HepG2 (cell line): ENCODE results near the gene ITGB6. TPM values are rescaled to one million over a fixed set of nuclear protein-coding genes. Genes with fewer than 3 reads are reported as not detected.

Experiments
- ATAC-seq: fragments of 200-7000 bp; cut with Tn5 transposase; 3 replicates; pipeline ENCODE4 v1.9.1; 2020; ENCODE audit warnings: mild to moderate bottlenecking, moderate library complexity
- BruUV-seq: library from RNA; stranded (reverse); fragments of 400-500 nt; replicated peaks from 2 replicates; lab custom pipeline; 2021; lab: Mats Ljungman, UMichigan
- CTCF ChIA-PET: fragments of 300-600 bp; formaldehyde crosslinking; extraction: SDS; loops from one replicate; lab custom pipeline; 2021; ENCODE audit warnings: low total read pairs, inconsistent platforms, low intra/inter-chr PET ratio; lab: Yijun Ruan, JAX
- POLR2A ChIA-PET: fragments of 350-600 bp; sonication (Branson Sonifier 250); formaldehyde crosslinking; loops from one replicate; lab custom pipeline; 2020; ENCODE audit warnings: antibody characterized with exemption, inconsistent platforms; lab: Yijun Ruan, JAX
- DNase-seq: peaks from one replicate; pipeline ENCODE4 v3.0.0-alpha.2; 2015; ENCODE audit warnings: low spot score
- FAIRE-seq: peaks from 3 replicates; lab custom pipeline; 2011; peaks lifted over from hg19 to GRCh38; lab: Jason Lieb, UNC
- H2AFZ ChIP-seq: one replicate; pipeline ENCODE4 v1.6.1; 2011; ENCODE audit warnings: low read length, inconsistent platforms
- H3K27ac ChIP-seq: fragments of 300-600 bp; 3 replicates; pipeline ENCODE4 v1.8.0; 2011; ENCODE audit warnings: mixed run types, mild to moderate bottlenecking, mixed read lengths, low read length, inconsistent platforms; ENCODE audit not compliant: insufficient read depth; ENCODE audit errors: extremely low read length
- H3K27me3 ChIP-seq, 2 experiments: fragments of 200-600 bp in 1 of 2; 2 replicates in 1 of 2; 3 replicates in 1 of 2; pipeline versions ENCODE4 v1.6.0 to v1.8.0; 2011; ENCODE audit warnings: low read length in 2 of 2, mild to moderate bottlenecking in 2 of 2, moderate library complexity in 2 of 2, inconsistent platforms in 1 of 2; ENCODE audit not compliant: insufficient read depth in 2 of 2, control insufficient read depth in 1 of 2
- H3K36me3 ChIP-seq, 2 experiments: fragments of 200-600 bp in 1 of 2; replicated peaks in 1 of 2; 2 replicates in 1 of 2; 3 replicates in 1 of 2; pipeline versions ENCODE4 v1.5.1 to v1.8.0; 2011; ENCODE audit warnings: low read length in 2 of 2, inconsistent platforms in 1 of 2; ENCODE audit not compliant: insufficient read depth in 2 of 2, control insufficient read depth in 1 of 2
- H3K4me1 ChIP-seq: 2 replicates; pipeline ENCODE4 v1.5.1; 2012; ENCODE audit warnings: low read length, inconsistent platforms; ENCODE audit not compliant: insufficient read depth
- H3K4me2 ChIP-seq: 2 replicates; pipeline ENCODE4 v1.6.0; 2011; ENCODE audit warnings: low read depth, low read length, inconsistent platforms
- H3K4me3 ChIP-seq, 3 experiments: fragments of 200-600 bp in 1 of 3; sonication (generic), shearing (Covaris generic) in 1 of 3; replicated peaks in 1 of 3; 2 replicates each; pipeline ENCODE4 v1.5.1; 2011 to 2016; ENCODE audit warnings: low read length in 3 of 3, inconsistent platforms in 2 of 3, low read depth in 2 of 3, mild to moderate bottlenecking in 2 of 3, control low read depth in 1 of 3, mixed read lengths in 1 of 3; ENCODE audit not compliant: insufficient read depth in 1 of 3
- H3K79me2 ChIP-seq: one replicate; pipeline ENCODE4 v1.6.1; 2011; ENCODE audit warnings: low read length, inconsistent platforms; ENCODE audit not compliant: insufficient read depth
- H3K9ac ChIP-seq: 2 replicates; pipeline ENCODE4 v1.6.0; 2011; ENCODE audit warnings: mild to moderate bottlenecking, low read depth, low read length, inconsistent platforms; ENCODE audit not compliant: insufficient read depth
- H3K9me3 ChIP-seq: 2 replicates; pipeline ENCODE4 v1.5.1; 2012; ENCODE audit warnings: mild to moderate bottlenecking, low read length
- H4K20me1 ChIP-seq: 2 replicates; pipeline ENCODE4 v1.6.0; 2011; ENCODE audit warnings: inconsistent platforms, mild to moderate bottlenecking, low read length, moderate library complexity; ENCODE audit not compliant: insufficient read depth
- NCOA5 ChIP-seq: sonication (generic); formaldehyde crosslinking; IDR thresholded peaks from 2 replicates; pipeline ENCODE4 v1.4.0; 2020; ENCODE audit warnings: missing genetic modification reagents
- NKX3-1 ChIP-seq: sonication (generic); formaldehyde crosslinking; IDR thresholded peaks from 2 replicates; pipeline ENCODE4 v1.5.0; 2020; ENCODE audit warnings: missing genetic modification reagents
- SNAPC2 ChIP-seq: sonication (generic); formaldehyde crosslinking; IDR thresholded peaks from 2 replicates; pipeline ENCODE4 v1.8.1; 2022; ENCODE audit warnings: mild to moderate bottlenecking, missing genetic modification reagents
- SUZ12 ChIP-seq: fragments of 150-350 bp; IDR thresholded peaks from 2 replicates; pipeline ENCODE4 v1.6.1; 2014; ENCODE audit warnings: low read depth, low read length
- ZFP1 ChIP-seq: IDR thresholded peaks from 2 replicates; pipeline ENCODE4 v1.6.1; 2016
- ZNF329 ChIP-seq: sonication (generic); formaldehyde crosslinking; IDR thresholded peaks from 2 replicates; pipeline ENCODE4 v1.9.0; 2021; ENCODE audit warnings: low read depth, mild to moderate bottlenecking, missing genetic modification reagents
- WGBS: methylation state at CpG from one replicate; pipeline ENCODE4 v1.1.6; 2017; ENCODE audit warnings: low lambda C conversion rate; 5-methylcytosine and 5-hydroxymethylcytosine counted together
- in situ Hi-C: cut with HindIII; loops from 2 replicates; pipeline ENCODE4 v1.10.0; 2017; ENCODE audit warnings: low pct_unique_long_range_greater_than_20kb; ENCODE audit not compliant: extremely low pct_ligation_motif_present
- intact Hi-C: fragments of 100-400 bp; cut with micrococcal nuclease; formaldehyde crosslinking; loops from one replicate; pipeline ENCODE4 v1.10.0; 2022; ENCODE audit not compliant: unreplicated experiment
- polyA plus RNA-seq, 8 experiments: library from polyadenylated mRNA; depleted of rRNA in 3 of 8; stranded (reverse) in 7 of 8; unstranded in 1 of 8; fragments of >200 nt; fragmentation: Illumina TruSeq in 4 of 8; extraction: Trizol in 4 of 8; gene quantifications; 2 replicates each; pipeline versions ENCODE4 v1.2.1 to v1.2.3, GENCODE V29; 2011 to 2016; ENCODE audit warnings: low read depth in 4 of 8, missing spikeins in 1 of 8, mixed read lengths in 1 of 8; ENCODE audit not compliant: insufficient read depth in 1 of 8
- total RNA-seq, 5 experiments: library from RNA; depleted of rRNA; stranded (reverse); fragments of >200 nt; fragmentation: Illumina TruSeq; extraction: Trizol; gene quantifications; 2 replicates each; pipeline ENCODE4 v1.2.3, GENCODE V29; 2016; ENCODE audit warnings: low read depth in 1 of 5
- TF ChIP-seq, protein P1 (sequence below): sonication (generic); formaldehyde crosslinking; IDR thresholded peaks from 2 replicates; pipeline ENCODE4 v1.8.0; 2022; ENCODE audit warnings: missing genetic modification reagents, mild to moderate bottlenecking, borderline replicate concordance

Gene ITGB6
- total and polyA plus RNA-seq, 2 of the 13 experiments (the other 11 are each of a cell fraction or from before 2014, with no cell fraction given), result not detected

GRCh38 chr2:160111951-160112798, 87.9 kb downstream of the ITGB6 start:
- ChIA-PET POLR2A (no interaction called here), CTCF (no interaction called here)
- H3K27me3 ChIP-seq, result peaks cover 0 to 8% of the 10 kb centered on the region in 2 experiments; a peak in 1 of 5 replicates
- H4K20me1 ChIP-seq, result no peaks in the 10 kb centered on the region
- H3K27ac ChIP-seq, result no peak overlapping the region
- no peak overlapping the region for H3K4me3 ChIP-seq
- 17% methylated on average over 8 of the region's 8 CpGs for WGBS
- DNase-seq (no peak), ATAC-seq (no peak), FAIRE-seq (no peak)
- H3K79me2 ChIP-seq, result no peaks in the 10 kb centered on the region
- no peaks in the 10 kb centered on the region for H3K4me1 ChIP-seq
- intact Hi-C loops, result loop anchor here (5.0 kb wide), 1 partner anchor 805 kb away; no protein-coding TSS in a partner anchor
- no peaks in the 10 kb centered on the region for H3K36me3 ChIP-seq
- H3K4me2 ChIP-seq, result no peak overlapping the region
- TF ChIP-seq SUZ12 (no peak), NCOA5 (CRISPR knock-in tag) (no peak), ZFP1 (no peak), NKX3-1 (no peak), SNAPC2 (no peak), ZNF329 (CRISPR knock-in tag) (no peak)
- TF ChIP-seq, protein P1, sequence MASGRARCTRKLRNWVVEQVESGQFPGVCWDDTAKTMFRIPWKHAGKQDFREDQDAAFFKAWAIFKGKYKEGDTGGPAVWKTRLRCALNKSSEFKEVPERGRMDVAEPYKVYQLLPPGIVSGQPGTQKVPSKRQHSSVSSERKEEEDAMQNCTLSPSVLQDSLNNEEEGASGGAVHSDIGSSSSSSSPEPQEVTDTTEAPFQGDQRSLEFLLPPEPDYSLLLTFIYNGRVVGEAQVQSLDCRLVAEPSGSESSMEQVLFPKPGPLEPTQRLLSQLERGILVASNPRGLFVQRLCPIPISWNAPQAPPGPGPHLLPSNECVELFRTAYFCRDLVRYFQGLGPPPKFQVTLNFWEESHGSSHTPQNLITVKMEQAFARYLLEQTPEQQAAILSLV, result no peak
- in situ Hi-C loops, result loop anchor here (5.0 kb wide), 1 partner anchor 100 kb away; no protein-coding TSS in a partner anchor
- no peak overlapping the region for H3K9ac ChIP-seq
- no TSS peak for BruUV-seq
- H3K9me3 ChIP-seq, result no peaks in the 10 kb centered on the region
- no peak overlapping the region for H2AFZ ChIP-seq
